ENCODE results near the gene UBE2H.
"Not testable (repeated sequence)": the region's sequence is repeated elsewhere in the genome, so short reads cannot be mapped to it uniquely, and the experiment has no call there.

Gene UBE2H

DNA sequence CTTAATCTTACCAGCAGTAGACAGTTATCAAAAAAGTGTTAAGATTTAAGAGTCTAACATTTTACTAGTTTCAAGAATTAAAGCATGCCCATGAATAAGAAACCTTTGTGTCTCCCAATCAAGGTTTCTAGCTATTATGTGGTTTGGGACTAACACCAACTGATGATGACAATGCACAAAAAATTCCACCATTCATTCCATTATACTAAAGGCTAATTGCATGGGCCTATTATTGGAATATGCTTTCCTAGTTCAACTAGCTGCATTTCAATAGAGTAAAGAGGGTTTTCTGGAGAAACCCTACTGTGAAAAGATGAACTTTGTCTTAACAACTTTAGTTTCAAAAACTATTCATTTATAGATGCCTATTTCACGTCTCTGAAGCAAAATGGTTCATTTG lies 44.6 kb downstream of the UBE2H start:
- DNase-seq (ENCODE audit: low spot score) = no peak

DNA sequence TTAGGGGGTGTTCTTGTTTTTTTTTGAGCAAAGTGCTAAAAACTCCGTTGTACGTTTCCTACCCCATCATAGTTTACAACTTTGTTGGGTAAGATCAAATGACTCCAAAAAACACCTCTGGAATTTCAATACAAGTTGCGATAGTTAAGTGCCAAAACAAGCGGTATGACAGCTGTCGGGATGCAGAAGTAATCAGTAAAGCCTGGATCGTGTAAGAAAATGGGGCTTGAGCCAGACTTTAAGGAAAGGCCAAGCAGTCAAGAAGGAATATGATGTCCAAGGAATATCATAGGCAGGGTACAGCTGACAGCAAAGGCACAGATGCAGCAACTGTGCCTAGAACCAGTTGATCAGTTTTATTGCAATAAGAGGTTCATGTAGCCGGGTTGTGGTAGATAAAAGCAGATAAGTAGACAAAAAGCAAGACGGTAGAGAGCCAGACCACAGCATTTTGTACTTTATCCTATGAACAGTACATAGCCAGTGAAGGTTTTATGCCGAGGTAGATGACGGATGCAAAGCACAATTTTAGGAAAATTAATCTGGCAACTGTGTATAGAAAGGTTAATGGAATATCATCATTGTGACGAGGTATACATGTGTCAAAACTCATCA lies 45.5 kb downstream of the UBE2H start:
- DNase-seq (ENCODE audit: low spot score) = no peak

DNA sequence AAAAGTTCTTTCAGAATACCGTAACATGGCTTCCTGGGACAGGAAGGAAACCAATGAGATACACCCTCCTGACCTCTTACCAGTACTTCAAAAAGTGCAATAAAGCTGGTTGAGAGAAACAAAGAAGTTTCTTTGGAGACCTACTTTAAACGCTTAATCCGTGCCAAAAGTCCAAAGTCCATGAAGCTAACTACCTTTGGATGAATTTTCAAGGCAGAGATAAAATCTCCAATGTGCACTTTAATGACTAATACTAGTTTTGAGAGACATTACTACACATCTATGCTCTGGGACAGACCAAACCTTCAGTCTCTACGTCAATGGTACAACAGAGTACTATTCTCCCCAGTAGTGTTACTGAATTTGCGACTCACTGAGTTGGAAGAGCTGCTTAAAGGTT lies 46.1 kb downstream of the UBE2H start:
- peak; percentile 49 for DNase-seq (ENCODE audit: low spot score)

DNA sequence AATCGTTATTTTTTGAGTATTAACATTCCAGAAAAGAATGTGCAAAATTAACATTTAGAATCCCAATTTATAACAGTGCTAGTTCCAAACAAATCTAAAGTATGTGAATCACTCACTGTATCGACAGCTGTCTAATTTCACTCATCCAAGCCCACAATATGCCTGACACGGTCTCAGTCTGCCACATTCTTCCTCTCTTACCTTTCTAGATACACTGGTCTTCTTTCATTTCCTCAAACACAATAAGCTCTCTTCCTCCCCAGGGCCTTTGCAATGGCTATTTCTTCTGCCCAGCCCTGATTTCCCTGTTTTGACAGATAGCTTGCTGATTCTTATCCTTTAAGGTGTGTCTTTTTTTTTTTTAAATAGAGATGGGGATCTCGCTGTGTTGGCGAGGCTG lies 48.8 kb downstream of the UBE2H start:
- DNase-seq (ENCODE audit: low spot score) = no peak

DNA sequence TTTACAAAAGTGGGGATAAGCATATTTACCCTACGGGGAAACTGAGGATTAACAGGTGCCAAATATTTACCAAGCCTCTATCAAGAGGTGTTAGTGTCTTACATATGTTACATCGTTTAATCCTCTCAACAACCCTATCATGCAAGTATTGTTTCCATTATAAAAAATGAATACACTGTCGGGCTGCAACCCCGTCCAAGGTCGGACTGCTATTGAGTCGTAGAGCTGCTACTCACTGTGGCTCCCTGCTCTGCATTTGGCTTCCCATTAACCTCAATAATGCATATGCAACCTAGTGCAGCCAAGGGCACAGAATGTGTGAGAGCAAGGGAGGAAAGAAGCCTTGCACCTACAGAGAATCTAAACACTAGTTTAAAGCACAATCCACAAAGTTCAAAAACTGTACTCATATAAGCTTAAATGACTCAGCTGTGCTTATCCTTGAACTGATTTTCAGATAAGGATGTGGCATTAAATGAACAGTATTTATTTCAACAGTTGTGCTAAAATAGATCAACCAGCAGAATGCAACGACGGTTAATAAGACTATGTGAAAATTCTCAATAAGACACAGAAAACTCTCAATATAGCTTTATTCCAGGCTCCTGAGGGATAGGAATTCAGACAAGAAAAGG lies 49.9 kb downstream of the UBE2H start:
- no peak for DNase-seq (ENCODE audit: low spot score)

DNA sequence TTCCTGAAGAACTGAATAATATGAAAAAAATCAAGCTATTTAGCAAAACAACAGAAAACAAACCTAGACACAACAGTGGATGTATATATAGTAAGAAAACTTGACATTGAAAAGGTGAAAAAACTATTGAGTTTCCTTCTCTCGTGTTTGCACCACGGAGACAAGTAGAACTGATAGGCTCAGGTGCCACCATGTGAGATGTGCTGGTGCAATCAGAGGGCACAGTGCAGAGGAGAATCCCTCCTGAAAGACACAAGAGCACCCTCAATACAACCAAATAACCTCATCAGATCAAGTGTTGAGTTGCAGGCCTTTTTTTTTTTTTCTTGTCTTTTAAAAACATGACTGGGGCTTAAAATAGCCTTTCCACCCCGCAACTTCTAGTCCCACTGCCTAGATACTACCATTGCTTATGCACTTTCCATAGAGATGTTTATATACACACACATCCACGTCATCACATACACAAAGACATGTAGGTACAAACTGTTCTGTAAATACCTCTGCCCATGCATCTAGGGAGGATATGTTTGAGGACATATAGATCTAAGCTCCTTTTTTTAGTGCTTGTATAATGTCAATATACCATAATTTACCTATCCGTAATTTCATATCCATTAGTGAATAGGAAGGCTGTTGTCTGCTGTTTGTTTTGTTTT lies 54.1 kb downstream of the UBE2H start:
- no peak for DNase-seq (ENCODE audit: low spot score)

DNA sequence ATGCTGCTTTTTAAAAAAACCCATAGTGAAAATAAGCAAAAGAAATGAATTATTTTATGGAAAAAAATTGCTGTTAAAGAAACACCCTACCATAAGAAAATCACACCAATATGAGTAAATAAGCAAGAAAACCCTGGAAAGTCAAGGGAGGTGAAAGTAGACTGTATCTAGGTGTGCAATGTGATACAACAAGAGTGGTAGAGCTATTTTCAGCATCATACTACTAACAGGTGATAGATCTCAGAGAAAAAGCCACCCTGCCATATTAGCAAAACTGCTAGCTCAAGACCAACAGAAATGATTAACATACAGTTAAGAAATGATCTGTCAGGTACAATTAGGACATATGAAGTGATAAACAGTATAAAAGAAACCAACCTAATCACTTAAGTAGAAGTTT lies 54.8 kb downstream of the UBE2H start:
- no peak for DNase-seq (ENCODE audit: low spot score)

DNA sequence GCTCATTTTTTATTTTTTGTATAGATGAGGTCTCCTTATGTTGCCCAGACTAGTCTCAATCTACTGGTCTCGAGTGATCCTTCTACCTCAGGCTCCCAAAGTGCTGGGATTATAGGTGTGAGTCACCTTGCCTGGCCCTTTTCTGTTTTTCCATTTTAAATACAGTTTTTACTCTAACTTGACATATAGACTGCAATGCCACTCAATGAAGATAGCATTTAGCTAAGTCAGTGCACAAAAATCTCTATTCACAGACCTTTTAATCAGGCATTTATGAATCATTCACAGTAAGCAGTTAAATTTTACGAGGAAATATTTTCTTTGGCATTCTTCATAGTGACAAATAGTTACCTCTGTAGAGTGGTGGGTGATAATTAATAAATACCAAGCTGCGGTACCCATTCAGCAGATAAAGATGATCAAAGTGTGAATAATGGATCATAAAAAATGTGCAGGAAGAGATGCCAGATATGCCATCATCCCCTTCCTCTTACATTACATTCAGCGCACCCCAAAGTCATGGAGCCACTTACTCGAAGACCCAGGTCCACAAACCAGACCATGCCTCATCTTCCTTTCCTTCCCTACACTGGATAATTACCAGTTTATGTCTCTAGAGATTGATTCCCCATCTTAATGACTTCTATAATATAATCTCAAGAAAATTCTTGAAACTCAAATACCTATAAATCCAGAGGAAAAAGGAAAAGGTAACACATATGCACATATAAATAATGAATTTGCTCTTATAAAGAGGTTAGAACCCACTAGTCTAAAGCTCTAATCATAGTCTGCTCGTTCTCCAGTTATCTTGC lies 56.0 kb downstream of the UBE2H start:
- no peak for DNase-seq (ENCODE audit: low spot score)

DNA sequence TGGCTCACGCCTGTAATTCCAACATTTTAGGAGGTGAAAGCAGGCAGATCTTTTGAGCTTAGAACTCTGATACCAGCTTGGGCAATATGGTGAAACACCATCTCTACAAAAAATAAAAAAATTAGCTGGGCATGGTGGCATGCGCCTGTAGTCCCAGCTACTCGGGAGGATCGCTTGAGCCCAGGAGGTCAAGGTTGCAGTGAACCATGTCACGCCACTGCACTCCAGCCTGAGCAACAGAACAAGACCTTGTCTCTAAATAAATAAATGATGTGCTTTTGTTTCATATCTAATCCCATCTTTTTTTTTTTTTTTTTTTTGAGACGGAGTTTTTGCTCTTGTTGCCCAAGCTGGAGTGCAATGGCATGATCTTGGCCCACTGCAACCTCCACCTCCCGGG lies 58.6 kb downstream of the UBE2H start:
- not testable (repeated sequence) for DNase-seq (ENCODE audit: low spot score)

DNA sequence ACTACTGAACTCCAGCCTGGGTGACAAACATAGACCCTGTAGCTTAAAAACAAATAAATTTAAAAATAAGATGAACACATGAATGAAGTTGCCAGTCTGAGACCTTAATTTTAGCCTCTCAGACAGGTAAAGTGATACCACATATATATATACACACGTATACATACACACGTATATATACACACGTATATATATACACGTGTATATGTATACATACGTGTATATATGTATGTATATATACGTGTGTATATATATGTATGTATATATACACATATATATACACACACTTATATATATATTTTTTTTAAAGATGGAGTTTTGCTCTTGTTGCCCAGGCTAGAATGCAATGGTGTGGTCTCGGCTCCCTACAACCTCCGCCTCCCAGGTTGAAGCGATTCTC lies 62.7 kb downstream of the UBE2H start:
- DNase-seq (ENCODE audit: low spot score) = no peak

DNA sequence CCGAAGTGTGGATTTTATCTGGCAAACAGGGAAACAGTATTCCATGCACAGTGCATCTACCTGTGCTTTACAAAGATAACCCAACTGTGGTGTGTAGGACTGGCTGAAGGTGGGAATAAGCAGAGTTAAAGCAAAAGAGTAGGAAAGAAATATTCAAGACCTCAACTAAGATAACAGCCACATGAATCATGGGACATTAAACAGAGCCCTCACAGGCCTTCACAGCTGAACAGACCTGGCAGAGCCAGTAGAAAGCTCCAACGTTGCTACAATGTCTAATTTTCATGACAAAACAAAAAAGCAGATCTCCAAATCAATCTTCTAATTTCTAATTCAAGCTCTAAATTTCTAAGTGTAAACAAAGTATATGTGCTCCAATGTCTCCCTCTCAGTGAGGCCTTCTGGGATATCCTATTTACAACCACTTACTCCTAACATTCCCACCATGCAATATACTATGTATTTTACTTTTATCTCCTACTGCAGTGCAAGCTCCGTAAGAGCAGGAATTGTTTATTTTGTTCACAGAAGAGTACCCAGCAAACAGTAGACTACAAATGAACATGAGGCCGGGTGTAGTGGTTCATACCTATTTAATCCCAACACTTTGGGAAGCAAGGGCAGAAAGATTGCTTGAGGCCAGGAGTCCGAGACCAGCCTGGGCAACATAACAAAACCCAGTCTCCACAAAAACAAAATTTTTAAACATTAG lies 63.5 kb downstream of the UBE2H start:
- no peak for DNase-seq (ENCODE audit: low spot score)

DNA sequence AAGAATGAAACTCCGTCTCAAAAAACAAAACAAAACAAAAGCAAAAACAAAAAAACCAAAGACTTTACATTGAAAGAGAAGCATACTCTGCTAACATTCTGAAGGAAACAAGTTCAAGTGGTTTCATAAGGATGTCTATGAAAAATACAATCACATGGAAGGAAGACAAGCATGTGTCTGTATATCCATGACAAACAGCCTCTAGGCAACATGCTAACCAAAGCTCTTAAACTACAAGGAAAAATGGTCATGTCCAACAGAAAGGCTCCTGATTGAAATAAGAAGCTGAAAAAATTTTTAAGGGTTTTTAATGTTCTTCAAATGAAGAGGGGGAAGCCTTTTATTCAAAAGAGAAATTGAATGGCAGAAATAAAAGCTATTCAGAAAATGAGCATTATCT lies 64.9 kb downstream of the UBE2H start:
- no peak for DNase-seq (ENCODE audit: low spot score)

DNA sequence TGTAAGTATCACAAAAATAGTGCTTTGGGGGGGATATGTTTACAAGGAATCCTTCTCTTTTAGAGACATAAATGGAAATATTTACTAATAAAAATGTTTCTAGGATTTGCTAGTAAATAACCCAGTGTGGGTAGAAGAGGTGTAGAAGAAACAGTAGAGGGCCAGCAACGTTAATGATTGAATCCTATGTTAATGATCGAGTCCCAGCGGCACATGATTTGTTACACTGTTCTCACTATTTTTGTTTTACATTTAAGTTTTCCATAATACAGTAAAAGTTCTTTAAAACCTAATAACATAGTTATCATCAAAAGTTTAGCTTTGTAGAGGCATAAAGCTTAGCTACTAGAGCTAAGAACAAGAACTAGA lies 66.0 kb downstream of the UBE2H start:
- DNase-seq (ENCODE audit: low spot score) = no peak

DNA sequence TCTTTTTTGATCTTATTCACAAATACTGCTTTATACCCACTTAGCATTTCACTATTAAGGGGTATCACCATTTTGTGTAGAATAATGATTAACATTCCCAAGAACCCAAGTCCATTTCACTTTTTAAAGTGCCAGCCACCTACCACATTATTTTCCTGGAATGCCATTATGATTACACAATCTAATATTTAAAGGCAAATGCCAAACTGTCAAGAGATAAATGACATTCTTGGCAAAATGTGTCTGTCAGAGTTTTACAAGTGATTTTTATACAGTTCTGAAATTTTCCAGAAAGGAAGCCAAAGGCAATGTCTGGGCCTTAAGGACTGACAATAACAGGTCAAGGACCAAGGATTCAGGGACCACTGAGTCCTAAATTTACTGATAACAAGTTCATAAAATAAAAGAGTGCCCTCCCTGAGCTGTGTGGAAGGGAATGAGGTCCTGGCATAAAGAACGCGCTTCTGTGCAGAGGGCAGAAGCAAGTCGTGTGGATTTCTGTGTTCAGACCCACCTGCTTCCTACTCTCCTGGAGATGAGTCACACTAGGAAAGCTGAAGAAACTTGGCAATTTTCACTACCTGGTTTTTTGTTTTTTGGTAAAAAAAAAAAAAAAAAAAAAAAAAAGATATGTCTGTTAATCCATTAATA lies 66.5 kb downstream of the UBE2H start:
- no peak for DNase-seq (ENCODE audit: low spot score)

DNA sequence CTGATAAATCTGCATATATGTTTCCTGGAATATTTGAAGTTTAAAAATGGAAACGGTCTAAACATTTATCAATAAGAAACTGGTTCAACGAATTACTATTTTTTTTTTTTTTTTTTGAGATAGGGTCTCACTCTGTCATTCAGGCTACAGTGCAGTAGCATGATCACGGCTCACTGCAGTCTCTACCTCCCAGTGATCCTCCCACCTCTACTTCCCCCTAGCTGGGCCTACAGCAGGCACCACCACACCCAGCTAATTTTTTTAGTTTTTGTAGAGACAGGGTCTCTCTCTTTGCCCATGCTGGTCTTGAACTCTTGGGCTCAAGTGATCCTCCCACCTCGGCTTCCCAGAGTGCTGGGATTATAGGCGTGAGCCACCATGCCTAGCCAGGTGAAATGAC lies 68.3 kb downstream of the UBE2H start:
- DNase-seq (ENCODE audit: low spot score) = no peak

DNA sequence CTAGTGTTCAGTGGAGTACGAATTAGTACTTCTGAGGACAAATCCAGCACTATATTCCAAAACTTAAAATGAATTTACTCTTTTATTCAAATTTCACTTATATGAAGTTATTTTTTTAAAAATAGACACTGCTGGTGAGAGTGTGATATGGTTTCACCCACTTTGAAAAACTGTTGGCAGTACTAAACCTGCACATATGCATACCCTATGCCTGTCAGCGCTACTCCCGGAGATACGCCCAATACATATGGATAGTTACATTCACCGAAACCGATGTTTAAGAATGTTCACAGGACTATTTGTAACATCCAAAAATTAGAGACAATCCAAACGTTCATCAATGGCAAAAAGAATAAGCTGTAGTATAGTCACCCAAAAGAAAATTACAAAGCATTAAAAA lies 69.6 kb downstream of the UBE2H start:
- DNase-seq (ENCODE audit: low spot score) = no peak

DNA sequence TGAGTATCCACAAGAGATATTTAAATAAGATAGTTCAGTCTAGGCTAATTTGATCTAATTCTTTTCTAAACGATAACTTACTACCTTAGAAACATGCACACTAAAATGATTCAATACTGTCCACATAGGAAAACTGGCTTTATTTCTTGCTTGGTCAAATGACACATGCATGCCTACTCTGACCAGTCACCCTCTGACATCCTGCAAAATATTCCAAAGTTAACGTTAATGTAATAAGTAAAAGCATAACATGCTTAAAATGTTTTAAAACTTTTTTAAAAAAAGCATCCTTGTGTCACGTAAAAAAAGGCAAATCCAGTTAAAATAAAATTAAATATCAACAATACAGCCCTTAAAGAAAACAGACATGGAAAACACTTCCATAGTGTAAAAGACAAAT lies 70.2 kb downstream of the UBE2H start:
- no peak for DNase-seq (ENCODE audit: low spot score)

DNA sequence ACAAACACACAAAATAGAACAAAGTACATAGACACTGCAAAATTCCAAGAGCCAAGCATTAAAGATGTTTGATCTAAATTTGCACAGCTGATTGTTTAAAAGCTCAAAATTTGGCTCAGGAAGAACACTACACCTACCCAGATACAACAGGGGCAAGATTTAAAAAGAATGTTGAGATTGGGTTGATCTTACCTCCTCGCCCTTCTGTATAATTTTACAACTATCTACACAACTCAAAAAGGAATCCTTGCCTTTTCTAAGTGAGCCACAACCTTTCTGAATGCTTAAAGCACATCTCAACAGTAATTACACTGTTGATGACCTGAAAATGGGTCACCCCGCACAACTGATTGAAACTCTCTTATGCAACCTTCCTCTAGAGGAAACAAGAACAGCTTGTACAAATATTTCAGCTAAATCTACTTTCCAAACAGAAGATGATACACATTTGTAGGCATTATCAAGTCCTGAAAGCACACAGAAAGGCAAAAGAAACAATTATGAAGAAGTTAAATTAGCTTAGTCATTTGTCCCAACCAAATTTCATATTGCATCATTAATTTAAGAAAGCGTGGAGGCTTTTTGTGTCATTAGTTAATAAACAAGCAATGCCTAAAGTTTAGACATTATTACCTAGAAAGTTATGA lies 75.5 kb downstream of the UBE2H start:
- DNase-seq (ENCODE audit: low spot score) = no peak

DNA sequence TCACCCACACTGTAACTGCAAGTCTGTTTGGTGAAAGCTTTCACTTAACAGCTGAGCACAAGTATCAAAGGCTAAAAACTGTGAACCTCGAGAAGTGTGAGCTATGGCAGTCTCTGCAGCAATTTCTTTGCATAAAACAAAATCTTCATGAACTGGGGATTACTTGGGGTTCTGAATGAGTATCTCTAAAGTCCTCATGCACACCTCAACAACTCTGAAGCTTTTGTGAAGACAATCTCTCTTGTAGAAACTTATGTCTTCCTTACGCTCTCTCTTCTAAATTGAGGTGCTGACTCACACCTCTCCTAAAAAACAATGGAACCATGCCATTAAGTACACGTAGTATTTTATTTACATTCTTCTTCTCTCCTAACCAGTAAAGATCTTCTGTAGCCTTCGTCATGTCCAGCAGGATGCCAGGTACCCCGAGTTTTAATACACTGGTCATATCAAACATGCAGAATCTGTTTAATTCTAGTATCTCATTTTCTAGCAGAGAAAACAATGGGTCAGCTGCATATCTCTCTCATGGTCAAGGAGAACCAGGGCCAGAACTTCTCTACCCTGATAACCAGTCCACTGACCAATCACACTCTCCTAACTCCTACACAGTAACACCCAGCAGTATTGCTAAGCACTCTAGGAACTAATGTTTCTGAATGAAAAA lies 76.9 kb downstream of the UBE2H start:
- DNase-seq (ENCODE audit: low spot score) = no peak

DNA sequence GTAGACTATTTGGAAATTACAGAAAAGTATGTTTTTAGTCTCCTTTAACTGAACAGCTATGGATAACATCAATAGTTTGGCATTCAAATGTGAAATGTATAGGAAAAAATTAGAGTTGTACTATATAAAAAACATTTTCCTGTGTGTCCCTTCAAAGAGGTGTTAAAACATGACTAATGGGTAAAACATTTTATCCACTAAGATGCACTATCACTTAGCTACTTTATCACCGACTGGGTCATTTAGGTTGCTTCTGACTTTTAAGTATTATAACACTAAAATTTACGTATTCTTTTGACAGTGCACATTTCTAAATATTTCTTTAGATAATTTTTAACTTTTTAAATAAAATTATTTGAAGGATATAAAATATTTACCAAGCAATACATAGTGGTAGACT lies 77.6 kb downstream of the UBE2H start:
- no peak for DNase-seq (ENCODE audit: low spot score)

DNA sequence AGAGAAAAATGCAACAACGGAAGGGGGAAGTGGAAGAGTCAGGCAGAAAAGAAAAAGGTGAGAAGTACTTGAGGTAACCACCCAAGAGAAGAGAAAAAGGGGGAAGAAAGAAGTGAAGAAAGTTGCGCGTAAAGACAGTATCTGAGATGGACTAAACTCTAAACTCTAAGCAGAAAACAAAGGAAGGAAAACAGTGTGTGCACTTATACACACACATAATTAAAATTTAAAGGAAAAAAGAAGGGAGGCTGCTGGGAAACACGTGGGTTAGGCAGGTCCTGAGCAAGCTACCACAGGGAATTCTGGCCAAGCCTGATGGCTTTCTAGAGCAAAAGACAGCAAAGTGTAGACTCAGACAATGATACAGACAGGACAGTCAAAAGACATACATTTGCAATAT lies 78.0 kb downstream of the UBE2H start:
- no peak for DNase-seq (ENCODE audit: low spot score)
